Neural progenitor cell (in vitro differentiated cells): Measurements from ENCODE around the gene NAA25. TPM values are rescaled to one million over a fixed set of nuclear protein-coding genes. Genes with fewer than 3 reads are reported as not detected.

Experiments used
- DNase-seq: peaks from one replicate; pipeline ENCODE4 v3.0.0-alpha.2; 2016; ENCODE audit warnings: low spot score
- H2AFZ ChIP-seq: fragments of 200-600 bp; sonication (generic); replicated peaks from 2 replicates; pipeline ENCODE4 v1.6.1; 2016; ENCODE audit warnings: antibody characterized with exemption
- H3F3A ChIP-seq: fragments of 200-600 bp; sonication (generic); 2 replicates; pipeline ENCODE4 v1.6.1; 2016; ENCODE audit warnings: antibody characterized with exemption, low read depth
- H3K27ac ChIP-seq: fragments of 200-600 bp; sonication (generic); 2 replicates; pipeline ENCODE4 v1.5.1; 2016; ENCODE audit warnings: mild to moderate bottlenecking
- H3K27me3 ChIP-seq: fragments of 200-600 bp; sonication (generic); 2 replicates; pipeline ENCODE4 v1.6.1; 2016; ENCODE audit warnings: mild to moderate bottlenecking, moderate library complexity
- H3K36me3 ChIP-seq: fragments of 200-600 bp; sonication (generic); 2 replicates; pipeline ENCODE4 v1.5.1; 2016
- H3K4me1 ChIP-seq: fragments of 200-600 bp; sonication (generic); 2 replicates; pipeline ENCODE4 v1.6.1; 2016; ENCODE audit warnings: mixed run types
- H3K4me2 ChIP-seq: fragments of 200-600 bp; sonication (generic); 2 replicates; pipeline ENCODE4 v1.6.1; 2016
- H3K4me3 ChIP-seq: fragments of 200-600 bp; sonication (generic); 2 replicates; pipeline ENCODE4 v1.5.1; 2016
- H3K79me2 ChIP-seq: fragments of 200-600 bp; sonication (generic); 2 replicates; pipeline ENCODE4 v1.6.1; 2016; ENCODE audit warnings: low read depth
- H3K9ac ChIP-seq: fragments of 200-600 bp; sonication (generic); 2 replicates; pipeline ENCODE4 v1.6.1; 2016
- H3K9me3 ChIP-seq: fragments of 200-600 bp; sonication (generic); 2 replicates; pipeline ENCODE4 v1.5.1; 2016; ENCODE audit warnings: low read depth
- H4K20me1 ChIP-seq: fragments of 200-600 bp; sonication (generic); 2 replicates; pipeline ENCODE4 v1.6.1; 2016; ENCODE audit warnings: low read depth
- H3K27ac Mint-ChIP-seq: 3 replicates; pipeline ENCODE4 v1.8.0; 2021; ENCODE audit warnings: mixed read lengths
- H3K27me3 Mint-ChIP-seq: 2 replicates; pipeline ENCODE4 v1.8.0; 2022; ENCODE audit warnings: low read depth, mild to moderate bottlenecking, inconsistent platforms, moderate library complexity, mixed read lengths; ENCODE audit not compliant: insufficient read depth
- H3K36me3 Mint-ChIP-seq: 3 replicates; pipeline ENCODE4 v1.8.0; 2021; ENCODE audit warnings: mixed read lengths
- H3K4me1 Mint-ChIP-seq: 3 replicates; pipeline ENCODE4 v1.8.0; 2021; ENCODE audit warnings: mixed read lengths
- H3K4me3 Mint-ChIP-seq: 3 replicates; pipeline ENCODE4 v1.8.0; 2021; ENCODE audit warnings: mild to moderate bottlenecking, moderate library complexity, mixed read lengths
- H3K9me3 Mint-ChIP-seq: 3 replicates; pipeline ENCODE4 v1.8.0; 2020; ENCODE audit warnings: mixed read lengths
- CTCF ChIP-seq: fragments of 200-600 bp; sonication (generic); IDR thresholded peaks from 2 replicates; pipeline ENCODE4 v1.5.1; 2017; ENCODE audit warnings: antibody characterized with exemption, mild to moderate bottlenecking
- EZH2 ChIP-seq: fragments of 200-600 bp; sonication (generic); IDR thresholded peaks from 2 replicates; pipeline ENCODE4 v1.6.1; 2017; ENCODE audit warnings: antibody characterized with exemption, mild to moderate bottlenecking, moderate library complexity
- EZH2phosphoT487 ChIP-seq: fragments of 200-600 bp; sonication (generic); IDR thresholded peaks from 2 replicates; pipeline ENCODE4 v1.6.1; 2017; ENCODE audit warnings: antibody characterized with exemption
- total RNA-seq: library from RNA; depleted of rRNA; stranded (reverse); fragments of >200 nt; gene quantifications from 2 replicates; pipeline ENCODE4 v1.2.3, GENCODE V29; 2015; ENCODE audit warnings: low replicate concordance

NAA25 gene
- total RNA-seq, 1 donor from 2014 or later, result 40.7 TPM

GRCh38 chr12:112140728-112141127, 32.1 kb upstream of the NAA25 start:
- Histone ChIP-seq H2AFZ (no peak overlapping the region), H3K79me2 (no peaks in the 10 kb centered on the region), H3K9ac (no peak overlapping the region), H3F3A (no peaks in the 10 kb centered on the region), H3K36me3 (no peaks in the 10 kb centered on the region), H3K4me3 (no peak overlapping the region), H4K20me1 (no peaks in the 10 kb centered on the region), H3K27me3 (no peaks in the 10 kb centered on the region), H3K9me3 (no peaks in the 10 kb centered on the region), H3K4me2 (no peak overlapping the region), H3K4me1 (no peaks in the 10 kb centered on the region), H3K27ac (no peak overlapping the region)
- Mint-ChIP-seq H3K27me3 (no peaks in the 10 kb centered on the region), H3K4me1 (no peaks in the 10 kb centered on the region), H3K27ac (no peak overlapping the region), H3K36me3 (peaks cover 23% of the 10 kb centered on the region), H3K4me3 (no peak overlapping the region), H3K9me3 (no peaks in the 10 kb centered on the region)
- DNase-seq, result no peak
- TF ChIP-seq EZH2, result no peak
- no peak for TF ChIP-seq EZH2phosphoT487

GRCh38 chr12:112134731-112135130, 26.1 kb upstream of the NAA25 start:
- no peaks in the 10 kb centered on the region for H3K36me3 ChIP-seq

GRCh38 chr12:112133418-112133817, 24.8 kb upstream of the NAA25 start:
- no peaks in the 10 kb centered on the region for H3K9me3 Mint-ChIP-seq
- DNase-seq, result no peak
- H3K4me1 Mint-ChIP-seq, result peaks cover 2% of the 10 kb centered on the region
- Histone ChIP-seq H3K4me2 (no peak overlapping the region), H3K36me3 (no peaks in the 10 kb centered on the region), H3K79me2 (peaks cover 16% of the 10 kb centered on the region), H3K9ac (no peak overlapping the region), H2AFZ (no peak overlapping the region), H3K4me3 (no peak overlapping the region), H3F3A (no peaks in the 10 kb centered on the region), H3K4me1 (no peaks in the 10 kb centered on the region), H3K9me3 (no peaks in the 10 kb centered on the region), H3K27ac (no peak overlapping the region), H3K27me3 (no peaks in the 10 kb centered on the region), H4K20me1 (no peaks in the 10 kb centered on the region)
- peaks cover 2% of the 10 kb centered on the region for H3K36me3 Mint-ChIP-seq
- no peak for TF ChIP-seq EZH2
- no peak for TF ChIP-seq EZH2phosphoT487
- H3K4me3 Mint-ChIP-seq, result no peak overlapping the region
- H3K27ac Mint-ChIP-seq, result no peak overlapping the region
- peaks cover 2% of the 10 kb centered on the region for H3K27me3 Mint-ChIP-seq

More at GRCh38 chr12:112134731-112135130, 26.1 kb upstream of the NAA25 start:
- no peaks in the 10 kb centered on the region for H4K20me1 ChIP-seq
- H3K27me3 ChIP-seq, result no peaks in the 10 kb centered on the region
- Mint-ChIP-seq H3K4me3 (no peak overlapping the region), H3K9me3 (no peaks in the 10 kb centered on the region), H3K36me3 (peaks cover 2% of the 10 kb centered on the region), H3K27ac (no peak overlapping the region), H3K4me1 (no peaks in the 10 kb centered on the region), H3K27me3 (no peaks in the 10 kb centered on the region)
- H3K9me3 ChIP-seq, result no peaks in the 10 kb centered on the region
- TF ChIP-seq CTCF (no peak), EZH2phosphoT487 (no peak), EZH2 (no peak)
- no peak overlapping the region for H3K9ac ChIP-seq
- no peaks in the 10 kb centered on the region for H3F3A ChIP-seq
- no peak for DNase-seq
- no peak overlapping the region for H3K27ac ChIP-seq
- no peak overlapping the region for H3K4me3 ChIP-seq
- H3K79me2 ChIP-seq, result peaks cover 13% of the 10 kb centered on the region
- no peaks in the 10 kb centered on the region for H3K4me1 ChIP-seq
- no peak overlapping the region for H3K4me2 ChIP-seq
- no peak overlapping the region for H2AFZ ChIP-seq

GRCh38 chr12:112131686-112132085, 23.1 kb upstream of the NAA25 start:
- H3K4me2 ChIP-seq, result no peak overlapping the region

More at GRCh38 chr12:112131686-112132085, 23.1 kb upstream of the NAA25 start:
- H3K4me3 ChIP-seq, result no peak overlapping the region
- Mint-ChIP-seq H3K9me3 (no peaks in the 10 kb centered on the region), H3K4me1 (peaks cover 8% of the 10 kb centered on the region), H3K27ac (no peak overlapping the region), H3K4me3 (no peak overlapping the region), H3K36me3 (peaks cover 2% of the 10 kb centered on the region), H3K27me3 (peaks cover 4% of the 10 kb centered on the region)
- no peak for DNase-seq
- peaks cover 8% of the 10 kb centered on the region for H4K20me1 ChIP-seq
- peaks cover 34% of the 10 kb centered on the region for H3K79me2 ChIP-seq
- no peaks in the 10 kb centered on the region for H3K27me3 ChIP-seq
- no peak overlapping the region for H3K27ac ChIP-seq
- no peak overlapping the region for H2AFZ ChIP-seq
- H3K9me3 ChIP-seq, result no peaks in the 10 kb centered on the region
- no peaks in the 10 kb centered on the region for H3K4me1 ChIP-seq
- no peaks in the 10 kb centered on the region for H3F3A ChIP-seq
- no peak for TF ChIP-seq EZH2phosphoT487
- no peak for TF ChIP-seq CTCF
- no peak overlapping the region for H3K9ac ChIP-seq
- no peaks in the 10 kb centered on the region for H3K36me3 ChIP-seq
